Esophagus muscularis mucosa (tissue), 3 donors: ENCODE results near the gene ATAD1.

Experiments
- POLR2AphosphoS5 ChIP-seq, 2 donors: sonication (generic); formaldehyde crosslinking; IDR thresholded peaks; one replicate each; pipeline ENCODE4 v1.6.1; 2017; ENCODE audit warnings: antibody characterized with exemption in 2 of 2
- TF ChIP-seq, protein P1 (sequence below), 3 experiments: fragments of 200-600 bp in 2 of 3; fragments of 450-650 bp in 1 of 3; sonication (generic) in 2 of 3; IDR thresholded peaks; one replicate each; pipeline ENCODE4 v1.5.1; 2017 to 2019; ENCODE audit warnings: antibody characterized with exemption in 3 of 3, mild to moderate bottlenecking in 2 of 3, moderate library complexity in 1 of 3

DNA sequence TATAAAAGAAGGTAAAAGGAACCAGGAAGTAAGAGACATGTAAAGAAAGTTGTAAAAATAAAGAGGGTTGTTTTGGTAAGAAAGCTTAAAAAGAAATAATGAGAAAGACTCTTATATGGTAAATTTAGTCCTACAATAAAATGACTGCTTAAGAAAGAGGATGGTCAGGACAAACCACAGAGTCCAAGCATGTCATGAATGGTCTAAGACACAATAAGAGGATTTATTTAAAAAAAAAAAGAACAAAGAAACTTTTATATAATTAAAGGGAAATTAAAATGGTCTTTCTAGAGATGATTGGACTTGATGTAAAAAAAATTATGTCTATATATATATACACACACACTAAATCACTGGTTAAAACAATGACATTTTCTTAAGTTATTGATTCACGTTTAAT is 18.2 kb downstream of the ATAD1 start:
- TF ChIP-seq, protein P1, sequence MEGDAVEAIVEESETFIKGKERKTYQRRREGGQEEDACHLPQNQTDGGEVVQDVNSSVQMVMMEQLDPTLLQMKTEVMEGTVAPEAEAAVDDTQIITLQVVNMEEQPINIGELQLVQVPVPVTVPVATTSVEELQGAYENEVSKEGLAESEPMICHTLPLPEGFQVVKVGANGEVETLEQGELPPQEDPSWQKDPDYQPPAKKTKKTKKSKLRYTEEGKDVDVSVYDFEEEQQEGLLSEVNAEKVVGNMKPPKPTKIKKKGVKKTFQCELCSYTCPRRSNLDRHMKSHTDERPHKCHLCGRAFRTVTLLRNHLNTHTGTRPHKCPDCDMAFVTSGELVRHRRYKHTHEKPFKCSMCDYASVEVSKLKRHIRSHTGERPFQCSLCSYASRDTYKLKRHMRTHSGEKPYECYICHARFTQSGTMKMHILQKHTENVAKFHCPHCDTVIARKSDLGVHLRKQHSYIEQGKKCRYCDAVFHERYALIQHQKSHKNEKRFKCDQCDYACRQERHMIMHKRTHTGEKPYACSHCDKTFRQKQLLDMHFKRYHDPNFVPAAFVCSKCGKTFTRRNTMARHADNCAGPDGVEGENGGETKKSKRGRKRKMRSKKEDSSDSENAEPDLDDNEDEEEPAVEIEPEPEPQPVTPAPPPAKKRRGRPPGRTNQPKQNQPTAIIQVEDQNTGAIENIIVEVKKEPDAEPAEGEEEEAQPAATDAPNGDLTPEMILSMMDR (IDR thresholded peaks at IDR 0.05), result no peak
- no peak for TF ChIP-seq POLR2AphosphoS5 (IDR thresholded peaks at IDR 0.05)
